MM.1S (cell line): ENCODE data around the gene RASAL2.

Source experiments
- DNase-seq: peaks from one replicate; pipeline ENCODE4 v3.0.0-alpha.2; 2015
- H2AFZ ChIP-seq: fragments of 300-600 bp; sonication (generic); 2 replicates; pipeline ENCODE4 v1.6.0; 2016; ENCODE audit warnings: antibody characterized with exemption, low read length
- H3F3A ChIP-seq: fragments of 300-600 bp; sonication (generic); 2 replicates; pipeline ENCODE4 v1.6.1; 2016; ENCODE audit warnings: mild to moderate bottlenecking, antibody characterized with exemption, low read length, moderate library complexity, mixed read lengths; ENCODE audit not compliant: insufficient read depth
- H3K27ac ChIP-seq: fragments of 300-600 bp; sonication (generic); 2 replicates; pipeline ENCODE4 v1.5.1; 2016; ENCODE audit warnings: mild to moderate bottlenecking, low read length
- H3K27me3 ChIP-seq: fragments of 300-600 bp; sonication (generic); replicated peaks from 2 replicates; pipeline ENCODE4 v1.6.0; 2016; ENCODE audit warnings: low read length; ENCODE audit not compliant: insufficient read depth
- H3K36me3 ChIP-seq: fragments of 300-600 bp; sonication (generic); replicated peaks from 2 replicates; pipeline ENCODE4 v1.6.1; 2016; ENCODE audit warnings: mild to moderate bottlenecking, low read length, mixed read lengths; ENCODE audit not compliant: insufficient read depth
- H3K4me1 ChIP-seq: fragments of 300-600 bp; sonication (generic); 2 replicates; pipeline ENCODE4 v1.6.1; 2016; ENCODE audit warnings: low read length, mixed read lengths
- H3K4me2 ChIP-seq: fragments of 300-600 bp; sonication (generic); 2 replicates; pipeline ENCODE4 v1.6.0; 2016; ENCODE audit warnings: low read depth, low read length
- H3K4me3 ChIP-seq: fragments of 300-600 bp; sonication (generic); 2 replicates; pipeline ENCODE4 v1.5.1; 2016; ENCODE audit warnings: low read length, mixed read lengths
- H3K79me2 ChIP-seq: fragments of 300-600 bp; sonication (generic); 2 replicates; pipeline ENCODE4 v1.6.1; 2016; ENCODE audit warnings: mixed run types, low read length, mixed read lengths
- H3K9ac ChIP-seq: fragments of 300-600 bp; sonication (generic); 2 replicates; pipeline ENCODE4 v1.6.1; 2016; ENCODE audit warnings: low read length, mixed read lengths
- H3K9me2 ChIP-seq: fragments of 300-600 bp; sonication (generic); replicated peaks from 2 replicates; pipeline ENCODE4 v1.6.1; 2016; ENCODE audit warnings: mild to moderate bottlenecking, low read length, mixed read lengths; ENCODE audit not compliant: insufficient read depth
- H3K9me3 ChIP-seq: fragments of 300-600 bp; sonication (generic); replicated peaks from 2 replicates; pipeline ENCODE4 v1.6.1; 2016; ENCODE audit warnings: mild to moderate bottlenecking, low read length, mixed read lengths; ENCODE audit not compliant: insufficient read depth
- H4K20me1 ChIP-seq: fragments of 300-600 bp; sonication (generic); 2 replicates; pipeline ENCODE4 v1.6.1; 2016; ENCODE audit warnings: mild to moderate bottlenecking, low read length, moderate library complexity, mixed read lengths; ENCODE audit not compliant: insufficient read depth
- EZH2 ChIP-seq: fragments of 300-600 bp; sonication (generic); optimal IDR thresholded peaks from 2 replicates; pipeline ENCODE3; 2017; ENCODE audit warnings: low read depth, mild to moderate bottlenecking, antibody characterized with exemption, low read length, mixed read lengths
- EZH2phosphoT487 ChIP-seq: fragments of 300-600 bp; sonication (generic); IDR thresholded peaks from 2 replicates; pipeline ENCODE4 v1.6.1; 2018; ENCODE audit warnings: antibody characterized with exemption, low read length
- TF ChIP-seq, protein P1 (sequence below): fragments of 300-600 bp; sonication (generic); IDR thresholded peaks from 2 replicates; pipeline ENCODE4 v1.5.1; 2016; ENCODE audit warnings: antibody characterized with exemption, low read length, mixed read lengths

RASAL2 gene

DNA sequence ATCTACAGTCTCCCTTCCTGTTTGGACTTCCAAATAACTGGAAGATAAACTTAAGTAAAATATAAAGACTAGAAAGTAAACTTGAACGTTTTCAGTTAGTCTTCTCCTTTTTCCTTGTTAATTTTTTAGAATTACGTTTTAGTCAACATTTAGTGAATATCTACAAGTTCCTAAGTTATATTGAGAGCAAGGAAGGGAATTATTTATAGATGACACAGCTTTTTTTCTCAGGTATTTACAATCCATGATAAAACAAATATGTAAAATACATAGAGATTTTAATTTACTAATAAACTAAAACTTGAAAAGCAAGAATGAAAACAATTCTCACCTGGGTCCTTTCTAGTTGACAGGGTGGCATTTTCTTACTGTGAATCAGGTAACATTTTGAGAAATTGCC lies 313.3 kb downstream of the RASAL2 start:
- Histone ChIP-seq H3K4me3 (no peak overlapping the region), H3K9me3 (no peaks in the 10 kb centered on the region), H3K9me2 (no peaks in the 10 kb centered on the region), H4K20me1 (no peaks in the 10 kb centered on the region), H3K27me3 (no peaks in the 10 kb centered on the region), H3K9ac (no peak overlapping the region), H2AFZ (no peak overlapping the region), H3F3A (peaks cover 5% of the 10 kb centered on the region), H3K4me1 (peaks cover 9% of the 10 kb centered on the region), H3K4me2 (no peak overlapping the region), H3K79me2 (no peaks in the 10 kb centered on the region), H3K36me3 (no peaks in the 10 kb centered on the region), H3K27ac (no peak overlapping the region)
- DNase-seq = no peak
- TF ChIP-seq EZH2phosphoT487 (no peak), EZH2 (no peak)
- TF ChIP-seq, protein P1, sequence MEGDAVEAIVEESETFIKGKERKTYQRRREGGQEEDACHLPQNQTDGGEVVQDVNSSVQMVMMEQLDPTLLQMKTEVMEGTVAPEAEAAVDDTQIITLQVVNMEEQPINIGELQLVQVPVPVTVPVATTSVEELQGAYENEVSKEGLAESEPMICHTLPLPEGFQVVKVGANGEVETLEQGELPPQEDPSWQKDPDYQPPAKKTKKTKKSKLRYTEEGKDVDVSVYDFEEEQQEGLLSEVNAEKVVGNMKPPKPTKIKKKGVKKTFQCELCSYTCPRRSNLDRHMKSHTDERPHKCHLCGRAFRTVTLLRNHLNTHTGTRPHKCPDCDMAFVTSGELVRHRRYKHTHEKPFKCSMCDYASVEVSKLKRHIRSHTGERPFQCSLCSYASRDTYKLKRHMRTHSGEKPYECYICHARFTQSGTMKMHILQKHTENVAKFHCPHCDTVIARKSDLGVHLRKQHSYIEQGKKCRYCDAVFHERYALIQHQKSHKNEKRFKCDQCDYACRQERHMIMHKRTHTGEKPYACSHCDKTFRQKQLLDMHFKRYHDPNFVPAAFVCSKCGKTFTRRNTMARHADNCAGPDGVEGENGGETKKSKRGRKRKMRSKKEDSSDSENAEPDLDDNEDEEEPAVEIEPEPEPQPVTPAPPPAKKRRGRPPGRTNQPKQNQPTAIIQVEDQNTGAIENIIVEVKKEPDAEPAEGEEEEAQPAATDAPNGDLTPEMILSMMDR = no peak

DNA sequence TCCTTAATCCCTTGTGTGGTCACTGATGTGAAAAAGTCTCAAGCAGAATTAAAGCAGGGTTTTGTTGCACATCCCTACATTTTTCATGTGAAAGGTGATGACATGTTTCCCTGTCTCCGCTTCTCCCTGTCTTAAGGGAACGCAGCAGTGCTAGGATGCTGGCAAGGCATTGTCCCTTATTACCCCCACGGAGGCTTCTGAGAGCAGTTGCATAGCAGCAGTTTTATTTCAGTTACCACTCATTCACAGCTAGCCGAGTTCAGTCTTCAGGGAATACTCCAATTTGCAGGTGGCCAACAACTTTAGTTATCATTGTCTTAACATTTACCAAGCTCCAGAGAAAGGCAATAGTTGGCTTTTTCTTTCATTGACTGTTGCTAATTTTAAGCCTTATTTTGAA lies 313.8 kb downstream of the RASAL2 start:
- H3K27ac ChIP-seq = no peak overlapping the region
- H3K9ac ChIP-seq = no peak overlapping the region
- no peak for DNase-seq
- no peak overlapping the region for H3K4me2 ChIP-seq
- no peaks in the 10 kb centered on the region for H4K20me1 ChIP-seq
- no peak overlapping the region for H3K4me3 ChIP-seq
- no peaks in the 10 kb centered on the region for H3K27me3 ChIP-seq
- no peak overlapping the region for H2AFZ ChIP-seq
- TF ChIP-seq EZH2phosphoT487 = no peak
- TF ChIP-seq, protein P1 = no peak
- TF ChIP-seq EZH2 = no peak
- H3K4me1 ChIP-seq = peaks cover 13% of the 10 kb centered on the region
- H3K9me2 ChIP-seq = no peaks in the 10 kb centered on the region
- H3K9me3 ChIP-seq = no peaks in the 10 kb centered on the region
- peaks cover 9% of the 10 kb centered on the region for H3F3A ChIP-seq
- H3K79me2 ChIP-seq = no peaks in the 10 kb centered on the region
- H3K36me3 ChIP-seq = no peaks in the 10 kb centered on the region

DNA sequence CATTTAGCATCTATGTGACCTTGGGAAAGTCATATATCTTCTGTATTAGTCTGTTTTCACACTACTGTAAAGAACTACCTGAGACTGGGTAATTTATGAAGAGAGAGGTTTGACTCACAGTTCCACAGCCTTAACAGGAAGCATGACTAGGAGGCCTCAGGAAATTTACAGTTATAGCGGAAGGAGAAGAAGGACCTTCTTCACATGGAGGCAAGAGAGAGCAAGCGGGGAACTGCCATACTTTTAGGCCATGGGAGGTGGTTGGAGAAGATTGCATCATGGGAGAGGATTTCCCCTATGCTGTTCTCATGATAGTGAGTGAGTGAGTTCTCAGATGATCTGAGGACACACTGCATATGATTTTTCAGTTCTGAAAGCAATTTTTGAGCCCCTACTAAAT lies 315.0 kb downstream of the RASAL2 start:
- peaks cover 22% of the 10 kb centered on the region for H3K4me1 ChIP-seq
- H3K9me2 ChIP-seq = no peaks in the 10 kb centered on the region
- no peaks in the 10 kb centered on the region for H3K27me3 ChIP-seq
- no peak overlapping the region for H3K9ac ChIP-seq
- TF ChIP-seq EZH2 (no peak), EZH2phosphoT487 (no peak)
- TF ChIP-seq, protein P1 = no peak
- H2AFZ ChIP-seq = no peak overlapping the region
- peaks cover 10% of the 10 kb centered on the region for H3F3A ChIP-seq
- no peaks in the 10 kb centered on the region for H3K9me3 ChIP-seq
- H4K20me1 ChIP-seq = no peaks in the 10 kb centered on the region
- DNase-seq = no peak
- H3K36me3 ChIP-seq = no peaks in the 10 kb centered on the region
- H3K79me2 ChIP-seq = no peaks in the 10 kb centered on the region
- H3K4me2 ChIP-seq = no peak overlapping the region
- H3K27ac ChIP-seq = no peak overlapping the region
- H3K4me3 ChIP-seq = no peak overlapping the region
